Tracheal epithelial cell (primary cell): ENCODE results near the gene ENAH. TPM values are rescaled to one million over a fixed set of nuclear protein-coding genes. Genes with fewer than 3 reads are reported as not detected.

Experiments
- total RNA-seq: library from RNA; depleted of rRNA; stranded (reverse); fragments of >200 nt; gene quantifications from 2 replicates; pipeline ENCODE4 v1.2.1, GENCODE V29; 2014

The ENAH gene
- total RNA-seq: 68.4 and 72.3 TPM in 2 replicates

GRCh38 chr1:225652729-225653462, at the start of gene ENAH:
ENAH (minus strand) TSS chr1:225653123; CDS start chr1:225652690, 433 bp downstream.

Other genes with a start within 250 kb of the ENAH start
- gene LBR, start 225.1 kb downstream of the ENAH start, total RNA-seq: 24.3 and 31.8 TPM in 2 replicates
- gene SRP9, start 124.7 kb upstream of the ENAH start, total RNA-seq: 171 and 210 TPM in 2 replicates
- gene EPHX1, start 157.0 kb upstream of the ENAH start, total RNA-seq: 16.9 and 25.8 TPM in 2 replicates
- 3.9 and 5.3 TPM in 2 replicates for gene TMEM63A, start 229.3 kb upstream of the ENAH start, total RNA-seq
- not detected in 2 replicates for gene LEFTY1, start 236.0 kb upstream of the ENAH start, total RNA-seq